ENCODE results near the gene DCDC1. TPM values are rescaled to one million over a fixed set of nuclear protein-coding genes. Genes with fewer than 3 reads are reported as not detected.

Gene DCDC1, protein sequence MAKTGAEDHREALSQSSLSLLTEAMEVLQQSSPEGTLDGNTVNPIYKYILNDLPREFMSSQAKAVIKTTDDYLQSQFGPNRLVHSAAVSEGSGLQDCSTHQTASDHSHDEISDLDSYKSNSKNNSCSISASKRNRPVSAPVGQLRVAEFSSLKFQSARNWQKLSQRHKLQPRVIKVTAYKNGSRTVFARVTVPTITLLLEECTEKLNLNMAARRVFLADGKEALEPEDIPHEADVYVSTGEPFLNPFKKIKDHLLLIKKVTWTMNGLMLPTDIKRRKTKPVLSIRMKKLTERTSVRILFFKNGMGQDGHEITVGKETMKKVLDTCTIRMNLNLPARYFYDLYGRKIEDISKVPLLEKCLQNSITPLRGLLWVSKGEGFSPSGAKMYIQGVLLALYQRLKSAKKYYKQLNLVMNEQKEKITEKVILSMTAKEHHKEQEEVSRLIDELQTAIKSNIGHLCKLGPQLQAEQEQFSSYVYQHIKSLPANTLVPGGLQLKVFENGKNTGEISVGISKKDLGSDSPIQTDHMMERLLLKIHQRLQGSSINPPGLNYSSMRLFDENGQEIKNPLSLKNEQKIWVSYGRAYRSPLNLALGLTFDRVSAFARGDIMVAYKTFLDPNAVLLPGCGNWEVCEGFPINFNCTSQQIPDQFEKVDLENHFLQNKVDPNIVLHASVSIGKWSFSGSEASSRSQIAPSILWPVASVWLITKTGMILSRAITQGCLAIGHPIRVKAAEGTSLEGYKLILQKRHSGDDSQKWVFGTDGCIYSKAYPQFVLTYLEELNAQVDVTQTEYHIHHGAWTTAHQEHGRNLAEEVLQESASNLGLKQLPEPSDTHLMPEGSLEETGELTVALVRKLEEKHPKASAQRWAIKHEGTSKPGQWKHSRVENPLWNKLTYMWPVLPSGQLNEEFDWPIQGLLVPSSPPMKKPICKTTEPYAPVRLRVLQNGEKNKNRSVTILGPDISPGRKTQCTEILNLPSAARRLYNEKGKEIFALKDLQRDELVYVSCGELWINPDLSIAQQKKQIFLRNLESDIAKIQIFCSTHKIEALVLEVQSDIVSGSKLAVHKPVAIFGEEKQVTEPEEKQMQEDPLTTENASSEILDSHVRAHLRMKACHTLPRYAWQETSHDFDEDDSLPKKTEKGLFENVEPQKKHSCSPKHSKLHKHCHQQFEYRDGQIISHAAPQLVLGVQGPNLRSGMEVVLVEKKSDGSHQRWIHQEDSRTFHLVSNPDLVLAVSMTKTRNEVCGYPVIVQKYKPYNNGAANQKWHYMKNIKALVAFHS (N-terminal part only)
- total RNA-seq (2011; cell fraction: chromatin; rRNA removed; ENCODE audit: low replicate concordance) = 0.19 TPM in 1 of 2 replicates, not detected in the other
- not detected in 2 replicates for total RNA-seq (2011; cell fraction: nucleolus; rRNA removed)
- total RNA-seq (2011; cell fraction: nucleoplasm; rRNA removed) = not detected in 2 replicates
- total RNA-seq (2014; rRNA removed) = 0.05 and 0.08 TPM in 2 replicates
- 0.06 and 0.18 TPM in 2 replicates for total RNA-seq (2014; rRNA removed; fragmentation: Illumina TruSeq; extraction: Trizol)
- total RNA-seq (2015; rRNA removed; fragmentation: Illumina TruSeq; extraction: Trizol) = 0.04 and 0.11 TPM in 2 replicates
- not detected in 2 replicates for total RNA-seq (2021)
- 0.11 TPM in 1 of 2 replicates, not detected in the other for polyA plus RNA-seq (2011; rRNA removed)
- not detected in 2 replicates for polyA plus RNA-seq (2011; cell fraction: cytosol; rRNA removed)
- polyA plus RNA-seq (2011; cell fraction: nucleus; rRNA removed) = 0.07 TPM in 1 of 2 replicates, not detected in the other
- 0.04 and 0.06 TPM in 2 replicates for polyA plus RNA-seq (2012)
- 0.06 TPM in 1 of 2 replicates, not detected in the other for polyA plus RNA-seq (2014; fragmentation: Illumina TruSeq; extraction: Trizol)
- polyA plus RNA-seq (2014; fragmentation: Nextera tagmentation; extraction: Ambion mirVana) = under 1 TPM in 1 of 2 experiments, not detected in 1; 0.06 TPM
- not detected in 2 replicates for polyA plus RNA-seq (2014; rRNA removed)
- polyA minus RNA-seq (2011; rRNA and poly(A)+ RNA removed) = 0.14 TPM in 1 of 2 replicates, not detected in the other
- not detected in 2 replicates for polyA minus RNA-seq (2011; cell fraction: cytosol; rRNA and poly(A)+ RNA removed)
- 0.13 and 0.33 TPM in 2 replicates for polyA minus RNA-seq (2011; cell fraction: nucleus; rRNA and poly(A)+ RNA removed)
- Bru-seq, nascent RNA = percentile 7 among the genes with signal in this experiment
- percentile 6 among the genes with signal in this experiment for BruChase-seq, experiment 1, labeled RNA remaining after a 2-hour chase
- percentile 6 among the genes with signal in this experiment for BruChase-seq, experiment 2, labeled RNA remaining after a 6-hour chase
- long read RNA-seq, experiment 1, partial matches to known transcripts = 0 of 3 reads
- long read RNA-seq, experiment 1, other reads (novel, unspliced or antisense) = 3 of 3 reads
- long read RNA-seq, experiment 2 = 0 reads
- long read RNA-seq, experiment 3 = 0 reads

DNA sequence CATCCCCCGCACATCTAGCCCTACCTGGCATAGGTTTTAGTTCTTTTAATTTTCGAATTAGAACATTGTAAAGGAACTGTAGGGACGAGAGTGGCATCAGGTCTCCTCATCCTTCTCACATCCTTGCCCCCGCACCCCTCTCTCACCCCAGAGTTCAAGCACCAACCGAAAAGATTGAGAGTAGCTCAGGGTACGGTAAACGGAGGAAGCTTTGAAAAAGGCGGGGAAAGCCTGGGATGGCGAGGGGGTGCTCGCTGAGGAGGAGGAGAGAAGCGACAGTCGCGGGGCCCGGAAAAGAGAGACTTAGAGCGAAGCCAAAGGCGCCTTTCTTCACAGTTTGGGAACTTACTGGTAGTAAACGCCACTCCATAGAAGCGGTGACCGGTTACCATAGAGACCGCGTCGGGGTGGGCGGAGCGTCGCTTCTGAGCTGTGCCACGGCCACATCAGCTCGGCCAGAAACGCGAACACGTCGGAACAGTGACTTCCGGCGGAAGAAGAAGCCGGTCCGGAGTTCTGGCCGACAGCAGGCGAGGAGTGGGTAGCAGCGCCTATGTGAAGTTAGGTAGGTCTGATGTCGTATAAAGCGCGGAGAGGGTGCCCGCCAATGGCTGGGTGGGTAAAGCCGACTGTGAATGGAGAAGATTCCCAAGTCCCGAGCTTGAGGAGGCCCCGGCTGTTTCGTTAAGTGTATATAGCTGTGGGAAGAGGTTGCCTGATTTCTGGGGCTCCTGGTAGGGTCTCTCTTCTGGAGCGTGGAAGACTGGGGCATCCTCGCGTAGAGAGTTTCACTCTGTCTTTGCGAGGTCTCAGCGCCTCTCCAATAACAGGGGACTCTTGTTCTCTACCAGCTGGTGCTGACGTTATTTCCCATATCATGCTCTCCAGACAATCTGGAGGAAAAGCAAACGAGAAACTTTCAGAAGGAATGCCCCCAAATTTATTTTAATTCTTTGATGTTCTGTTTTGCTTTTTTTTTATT lies at the start of gene DCDC1, which contains the start of gene DNAJC24:
Gene DCDC1 (minus strand): TSS at position 392 of the 982 bp plus-strand sequence. CDS start 41,459 bp downstream, outside the sequence.
Gene DNAJC24 (plus strand): TSS at position 513 of the 982 bp plus-strand sequence. CDS start 889 bp downstream, outside the sequence.
- peak; percentile 99 for ATAC-seq
- ChIA-PET CTCF (ENCODE audit: low intra/inter-chr PET ratio) (no interaction called here), POLR2A (interaction anchor here (0.6 to 1.2 kb wide), 3 partner anchors 8 to 836 kb away, joined by 3 to 4 read pairs (median 3); no protein-coding TSS in a partner anchor)
- intact Hi-C loops (cut with micrococcal nuclease) (loop anchor here (5.0 to 10.0 kb wide), 2 partner anchors 48 to 125 kb away; no protein-coding TSS in a partner anchor), in situ Hi-C loops (cut with MboI) (no loop called here)
- 2% methylated on average over 53 of the region's 53 CpGs for WGBS (ENCODE audit: insufficient coverage, low coverage, missing lambda C conversion rate)
- H2AFZ ChIP-seq (ENCODE audit: low read depth, low read length) = peak within 1 kb of the TSS; percentile 95
- H3K4me2 ChIP-seq (ENCODE audit: insufficient read depth, low read length) = peak within 1 kb of the TSS; percentile 81
- peak within 1 kb of the TSS; percentile 62 for H3K4me3 ChIP-seq
- H3K27ac ChIP-seq (ENCODE audit: extremely low read depth, low read depth, low read length) = peak within 1 kb of the TSS; percentile 58
- peak within 1 kb of the TSS; percentile 69 to 90 for H3K9ac ChIP-seq (ENCODE audit: insufficient read depth in 1 of 2, low read depth in 2 of 2, low read length in 2 of 2)
- H3K27me3 ChIP-seq (ENCODE audit: control insufficient read depth in 2 of 2, insufficient read depth in 2 of 2, low read length in 2 of 2) = no peaks in the 10 kb centered on the region; a peak in 1 of 5 replicates
- H3K4me1 ChIP-seq (replicated peaks in 1 of 2; ENCODE audit: control insufficient read depth in 2 of 2, insufficient read depth in 2 of 2, low read length in 2 of 2) = no peaks in the 10 kb centered on the region
- H3K36me3 ChIP-seq (ENCODE audit: control insufficient read depth, insufficient read depth, low read length) = 0 out of 3 replicates have a peak, but pooled peaks cover 8% of the 10 kb centered on the region
- H4K20me1 ChIP-seq (replicated peaks; ENCODE audit: control insufficient read depth, insufficient read depth, low read length) = no peaks in the 10 kb centered on the region
- peak; percentile 97 for FAIRE-seq
- peak; percentile 85 to 96 (median 86) for DNase-seq (ENCODE audit: extremely low read depth in 1 of 4, low spot score in 3 of 4)
- H3K9me1 ChIP-seq (ENCODE audit: control insufficient read depth, insufficient read depth, low read length) = no peaks in the 10 kb centered on the region
- peaks cover 20% of the 10 kb centered on the region for H3K79me2 ChIP-seq (ENCODE audit: control insufficient read depth, insufficient read depth, low read length)
- no peaks in the 10 kb centered on the region for H3K9me3 ChIP-seq (replicated peaks; ENCODE audit: control insufficient read depth, insufficient read depth, low read depth, low read length)
- BruUV-seq (replicated peaks) = TSS peak; percentile 74
- TF ChIP-seq XRCC3 (IDR thresholded peaks at IDR 0.05) = no peak
- no peak for TF ChIP-seq CBX2 (IDR thresholded peaks at IDR 0.05; ENCODE audit: insufficient read depth, low read length, poor library complexity, severe bottlenecking)
- TF ChIP-seq NR4A1 (CRISPR knock-in tag; IDR thresholded peaks at IDR 0.05) = no peak
- TF ChIP-seq NR4A1 (tag; IDR thresholded peaks at IDR 0.05) = no peak
- no peak for TF ChIP-seq HDAC6 (IDR thresholded peaks at IDR 0.05; ENCODE audit: low read depth, low read length)
- TF ChIP-seq, protein P1, sequence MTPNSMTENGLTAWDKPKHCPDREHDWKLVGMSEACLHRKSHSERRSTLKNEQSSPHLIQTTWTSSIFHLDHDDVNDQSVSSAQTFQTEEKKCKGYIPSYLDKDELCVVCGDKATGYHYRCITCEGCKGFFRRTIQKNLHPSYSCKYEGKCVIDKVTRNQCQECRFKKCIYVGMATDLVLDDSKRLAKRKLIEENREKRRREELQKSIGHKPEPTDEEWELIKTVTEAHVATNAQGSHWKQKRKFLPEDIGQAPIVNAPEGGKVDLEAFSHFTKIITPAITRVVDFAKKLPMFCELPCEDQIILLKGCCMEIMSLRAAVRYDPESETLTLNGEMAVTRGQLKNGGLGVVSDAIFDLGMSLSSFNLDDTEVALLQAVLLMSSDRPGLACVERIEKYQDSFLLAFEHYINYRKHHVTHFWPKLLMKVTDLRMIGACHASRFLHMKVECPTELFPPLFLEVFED (CRISPR knock-in tag; conservative IDR thresholded peaks at IDR 0.05) = no peak
- TF ChIP-seq, protein P2, sequence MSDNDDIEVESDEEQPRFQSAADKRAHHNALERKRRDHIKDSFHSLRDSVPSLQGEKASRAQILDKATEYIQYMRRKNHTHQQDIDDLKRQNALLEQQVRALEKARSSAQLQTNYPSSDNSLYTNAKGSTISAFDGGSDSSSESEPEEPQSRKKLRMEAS (CRISPR knock-in tag; IDR thresholded peaks at IDR 0.05) = 0 out of 2 replicates have a peak, but pooled peaks have one; percentile 37

All from K562 (cell line).